Activated CD4-positive, alpha-beta memory T cell treated with anti-CD3 and anti-CD28 coated beads for 36 hours (primary cell): ENCODE results near the gene MXRA8. TPM values are rescaled to one million over a fixed set of nuclear protein-coding genes. Genes with fewer than 3 reads are reported as not detected.
"Not testable (repeated sequence)": the region's sequence is repeated elsewhere in the genome, so short reads cannot be mapped to it uniquely, and the experiment has no call there.

Experiments
- CTCF ChIA-PET: fragments of 350-600 bp; sonication (Branson Sonifier 250); formaldehyde crosslinking; loops from one replicate; lab custom pipeline; 2021; ENCODE audit warnings: antibody characterized with exemption, inconsistent platforms; lab: Charles Lee
- POLR2A ChIA-PET: fragments of 350-600 bp; sonication (Branson Sonifier 250); formaldehyde crosslinking; loops from one replicate; lab custom pipeline; 2021; ENCODE audit warnings: antibody characterized with exemption; lab: Charles Lee
- DNase-seq: peaks from one replicate; pipeline ENCODE4 v3.0.0-alpha.2; 2020
- H3K27ac Mint-ChIP-seq: one replicate; pipeline ENCODE4 v1.8.0; 2021; ENCODE audit warnings: mixed read lengths
- H3K27me3 Mint-ChIP-seq: one replicate; pipeline ENCODE4 v1.8.0; 2021; ENCODE audit warnings: mixed read lengths
- H3K36me3 Mint-ChIP-seq: one replicate; pipeline ENCODE4 v1.8.0; 2021; ENCODE audit warnings: mixed read lengths
- H3K4me1 Mint-ChIP-seq: one replicate; pipeline ENCODE4 v1.8.0; 2021; ENCODE audit warnings: low read depth, mixed read lengths
- H3K4me3 Mint-ChIP-seq: one replicate; pipeline ENCODE4 v1.8.0; 2021; ENCODE audit warnings: mild to moderate bottlenecking, mixed read lengths
- H3K9me3 Mint-ChIP-seq: one replicate; pipeline ENCODE4 v1.8.0; 2021; ENCODE audit warnings: mixed read lengths
- intact Hi-C: fragments of 100-400 bp; cut with micrococcal nuclease; formaldehyde crosslinking; loops from one replicate; pipeline ENCODE4 v1.15.1; 2023
- total RNA-seq, 2 experiments: library from RNA; stranded (reverse); gene quantifications; one replicate each; pipeline ENCODE4 v1.2.3, GENCODE V29; 2021

MXRA8 gene
- total RNA-seq, 2 experiments from 2014 or later: 0.19 TPM; not detected in 1

DNA sequence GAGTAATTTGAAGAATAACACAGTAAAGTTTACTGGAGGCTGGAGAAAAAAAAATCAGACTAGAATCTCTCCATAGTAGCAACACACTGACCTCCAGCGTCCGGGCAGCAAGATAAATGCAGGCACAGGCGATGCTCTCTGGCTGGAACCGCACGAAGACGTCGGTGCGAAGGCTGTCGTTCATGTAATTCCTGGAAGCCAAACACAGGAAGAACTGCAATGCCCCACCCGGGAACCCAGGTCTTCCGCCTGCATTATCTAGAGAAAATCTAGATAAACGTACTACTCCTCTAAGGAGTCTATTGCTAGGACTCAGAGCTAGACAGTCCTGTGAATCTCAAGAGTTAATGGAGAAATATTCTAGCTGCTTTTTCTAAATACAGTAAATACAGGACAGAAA, 32.3 kb upstream of the MXRA8 start:
- ChIA-PET CTCF (interaction anchor here (1.2 to 1.3 kb wide), 2 partner anchors 12 to 50 kb away, joined by 3 to 4 read pairs; no protein-coding TSS in a partner anchor), POLR2A (no interaction called here)
- intact Hi-C loops: no loop called here
- no peak for DNase-seq
- Mint-ChIP-seq H3K4me1 (peaks cover 8% of the 10 kb centered on the region), H3K27me3 (no peaks in the 10 kb centered on the region), H3K36me3 (peaks cover 79% of the 10 kb centered on the region), H3K27ac (no peak overlapping the region), H3K9me3 (no peaks in the 10 kb centered on the region), H3K4me3 (no peak overlapping the region)

DNA sequence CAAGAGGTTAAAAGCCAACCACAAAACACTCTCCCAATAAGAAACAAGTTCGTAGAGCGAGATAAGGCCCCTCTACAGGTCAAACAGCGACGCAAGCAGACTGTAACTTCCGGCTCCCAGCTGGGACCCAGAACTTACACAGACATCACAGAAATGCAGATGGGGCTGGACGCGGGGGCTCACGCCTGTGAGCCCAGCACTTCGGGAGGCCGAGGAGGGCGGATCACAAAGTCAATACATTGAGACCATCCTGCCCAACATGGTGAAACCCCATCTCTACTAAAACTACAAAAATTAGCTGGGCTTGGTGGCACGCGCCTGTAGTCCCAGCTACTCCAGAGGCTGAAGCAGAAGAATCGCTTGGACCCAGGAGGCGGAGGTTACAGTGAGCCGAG, 29.7 kb upstream of the MXRA8 start:
- H3K36me3 Mint-ChIP-seq: peaks cover 57% of the 10 kb centered on the region
- POLR2A ChIA-PET: interaction anchor here (0.8 kb wide), 1 partner anchor 9 kb away, joined by 3 read pairs; no protein-coding TSS in a partner anchor
- DNase-seq: no peak
- H3K27me3 Mint-ChIP-seq: no peaks in the 10 kb centered on the region
- no peaks in the 10 kb centered on the region for H3K9me3 Mint-ChIP-seq
- intact Hi-C loops: no loop called here
- CTCF ChIA-PET: interaction anchor here (1.0 kb wide), 1 partner anchor 53 kb away, joined by 3 read pairs; no protein-coding TSS in a partner anchor
- H3K27ac Mint-ChIP-seq: no peak overlapping the region
- no peaks in the 10 kb centered on the region for H3K4me1 Mint-ChIP-seq
- H3K4me3 Mint-ChIP-seq: no peak overlapping the region

DNA sequence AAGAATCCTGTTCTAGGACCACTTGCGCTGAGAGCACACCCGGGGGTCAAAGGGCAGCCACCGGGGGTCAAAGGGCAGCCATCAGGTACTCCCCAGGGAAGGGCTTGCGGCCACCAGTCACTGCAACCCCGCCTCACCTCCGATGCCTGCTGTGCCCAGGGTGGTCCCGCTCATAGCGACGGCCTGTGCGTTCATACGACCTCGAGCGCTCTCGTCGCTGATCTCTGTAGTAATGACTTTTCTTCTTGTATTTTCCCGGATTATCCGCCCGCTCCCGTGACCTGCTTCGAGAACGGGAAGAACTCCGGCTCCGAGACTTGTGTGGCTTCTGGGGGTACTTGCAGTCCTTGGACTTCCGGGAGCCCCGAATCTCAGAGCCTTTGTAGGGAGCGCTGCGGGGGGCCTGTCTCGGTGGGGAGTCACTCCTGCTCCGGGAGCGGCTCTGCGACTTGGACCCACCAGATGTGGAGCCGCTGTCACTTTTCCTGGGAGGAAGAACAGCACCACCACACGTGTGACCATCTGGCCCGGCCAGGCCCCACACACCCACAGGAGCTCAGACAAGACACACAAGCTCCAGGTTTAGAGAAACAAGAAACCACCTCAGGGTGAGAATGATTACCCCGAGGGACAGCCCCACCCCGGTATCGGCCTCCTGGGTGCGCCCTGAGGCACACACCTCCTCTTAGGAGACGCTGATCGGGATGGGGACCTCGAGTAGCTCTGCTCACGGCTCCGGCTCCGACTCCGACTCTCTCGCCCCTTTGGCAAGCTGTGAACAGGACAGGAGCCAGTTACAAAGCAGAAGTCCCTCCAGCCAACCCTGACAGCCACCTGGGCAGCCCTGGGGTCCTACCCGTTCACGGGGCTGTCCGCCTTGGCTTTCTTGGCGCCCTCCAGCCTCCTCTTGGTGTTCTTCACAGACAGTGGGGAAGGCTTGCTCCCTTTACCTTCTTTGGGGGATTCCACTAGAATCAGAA, 29.0 kb upstream of the MXRA8 start:
- CTCF ChIA-PET: no interaction called here
- Mint-ChIP-seq H3K27me3 (no peaks in the 10 kb centered on the region), H3K36me3 (peaks cover 53% of the 10 kb centered on the region), H3K4me1 (no peaks in the 10 kb centered on the region), H3K9me3 (no peaks in the 10 kb centered on the region), H3K4me3 (no peak overlapping the region), H3K27ac (no peak overlapping the region)
- intact Hi-C loops: no loop called here
- POLR2A ChIA-PET: interaction anchor here (0.8 kb wide), 1 partner anchor 10 kb away, joined by 3 read pairs; no protein-coding TSS in a partner anchor
- no peak for DNase-seq

DNA sequence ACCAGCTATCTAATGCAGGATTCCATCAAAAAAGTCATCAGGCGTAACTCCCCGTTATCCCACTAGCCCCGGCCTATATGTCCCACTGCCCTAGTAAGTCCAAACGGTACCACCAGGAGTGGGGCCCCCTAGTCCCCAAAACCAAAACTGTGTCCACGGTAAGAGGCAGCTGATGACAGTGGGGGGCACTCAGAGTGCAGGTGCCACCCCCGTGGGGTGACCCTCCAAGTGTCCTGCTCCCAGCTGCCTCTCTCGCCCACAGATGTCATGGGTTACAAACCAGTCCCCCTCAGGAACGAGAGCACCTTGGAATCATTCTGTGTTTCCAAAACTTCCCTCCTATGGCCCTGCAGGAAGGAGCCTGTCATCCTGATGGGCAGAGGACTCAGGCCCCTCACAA, 27.6 kb upstream of the MXRA8 start:
- H3K4me1 Mint-ChIP-seq: no peaks in the 10 kb centered on the region
- ChIA-PET CTCF (no interaction called here), POLR2A (no interaction called here)
- H3K36me3 Mint-ChIP-seq: peaks cover 42% of the 10 kb centered on the region
- H3K27ac Mint-ChIP-seq: no peak overlapping the region
- no peak overlapping the region for H3K4me3 Mint-ChIP-seq
- no peaks in the 10 kb centered on the region for H3K9me3 Mint-ChIP-seq
- intact Hi-C loops: no loop called here
- no peaks in the 10 kb centered on the region for H3K27me3 Mint-ChIP-seq
- DNase-seq: no peak

DNA sequence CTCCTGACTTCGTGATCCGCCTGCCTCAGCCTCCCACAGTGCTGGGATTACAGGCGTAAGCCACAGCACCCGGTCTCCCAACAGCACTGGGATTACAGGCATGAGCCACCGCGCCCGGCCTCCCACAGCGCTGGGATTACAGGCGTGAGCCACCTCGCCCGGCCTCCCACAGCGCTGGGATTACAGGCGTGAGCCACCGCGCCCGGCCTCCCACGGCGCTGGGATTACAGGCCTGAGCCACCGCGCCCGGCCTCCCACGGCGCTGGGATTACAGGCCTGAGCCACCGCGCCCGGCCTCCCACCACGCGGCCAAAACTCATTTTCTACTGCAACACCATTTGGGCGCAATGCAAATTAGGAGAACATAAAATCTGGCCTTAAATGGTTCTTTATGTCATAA, 27.0 kb upstream of the MXRA8 start:
- peaks cover 36% of the 10 kb centered on the region for H3K36me3 Mint-ChIP-seq
- H3K4me1 Mint-ChIP-seq, H3K27me3 Mint-ChIP-seq, H3K27ac Mint-ChIP-seq, H3K4me3 Mint-ChIP-seq, CTCF ChIA-PET, POLR2A ChIA-PET, DNase-seq, H3K9me3 Mint-ChIP-seq, intact Hi-C loops: not testable (repeated sequence)

DNA sequence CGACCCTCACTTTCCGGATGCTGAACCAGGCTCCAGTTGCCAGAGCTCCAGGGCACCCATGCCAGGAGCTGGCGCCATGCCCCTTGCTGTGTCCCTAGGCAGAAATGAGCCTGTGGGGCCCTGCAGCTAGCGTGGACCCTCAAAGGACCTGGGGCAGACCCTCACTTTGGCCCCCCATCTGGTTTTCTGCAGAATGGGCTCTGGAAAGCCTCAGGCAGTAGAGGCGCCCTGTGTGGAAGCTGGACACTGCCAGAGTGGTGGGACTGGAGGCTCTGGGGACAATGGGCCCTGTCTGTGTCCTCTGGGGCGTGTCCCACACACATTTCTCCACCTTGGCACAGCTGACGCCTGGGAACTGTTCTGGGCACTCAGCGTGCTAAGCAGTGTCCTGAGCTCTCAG, 22.9 kb upstream of the MXRA8 start:
- Mint-ChIP-seq H3K27me3 (no peaks in the 10 kb centered on the region), H3K27ac (no peak overlapping the region), H3K36me3 (peaks cover 4% of the 10 kb centered on the region), H3K9me3 (no peaks in the 10 kb centered on the region), H3K4me3 (no peak overlapping the region), H3K4me1 (no peaks in the 10 kb centered on the region)
- DNase-seq: no peak
- CTCF ChIA-PET: no interaction called here
- POLR2A ChIA-PET: no interaction called here
- intact Hi-C loops: no loop called here

DNA sequence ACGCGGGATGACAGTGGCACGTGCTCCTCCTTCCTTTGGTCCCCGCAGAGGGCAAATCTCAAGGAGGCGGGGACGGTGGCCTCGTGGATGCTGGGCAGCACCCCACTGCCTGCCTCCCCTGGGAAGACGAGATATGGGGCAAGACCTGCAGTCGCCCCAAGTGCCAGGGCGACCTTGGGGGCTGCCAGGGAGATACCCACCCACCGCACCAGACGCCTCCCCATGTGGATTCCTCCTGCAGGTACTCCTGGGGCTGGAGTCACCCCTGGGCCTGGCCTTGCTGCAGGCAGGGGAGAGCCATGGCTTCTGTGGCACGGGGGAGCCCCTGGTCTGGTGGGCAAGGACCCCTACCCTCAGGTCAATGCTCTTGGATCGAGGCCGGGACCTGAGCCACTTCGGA, 22.5 kb upstream of the MXRA8 start:
- H3K4me1 Mint-ChIP-seq: no peaks in the 10 kb centered on the region
- H3K9me3 Mint-ChIP-seq: no peaks in the 10 kb centered on the region
- H3K4me3 Mint-ChIP-seq: no peak overlapping the region
- H3K27me3 Mint-ChIP-seq: no peaks in the 10 kb centered on the region
- H3K36me3 Mint-ChIP-seq: peaks cover 2% of the 10 kb centered on the region
- CTCF ChIA-PET: no interaction called here
- POLR2A ChIA-PET: no interaction called here
- no peak for DNase-seq
- intact Hi-C loops: no loop called here
- no peak overlapping the region for H3K27ac Mint-ChIP-seq

DNA sequence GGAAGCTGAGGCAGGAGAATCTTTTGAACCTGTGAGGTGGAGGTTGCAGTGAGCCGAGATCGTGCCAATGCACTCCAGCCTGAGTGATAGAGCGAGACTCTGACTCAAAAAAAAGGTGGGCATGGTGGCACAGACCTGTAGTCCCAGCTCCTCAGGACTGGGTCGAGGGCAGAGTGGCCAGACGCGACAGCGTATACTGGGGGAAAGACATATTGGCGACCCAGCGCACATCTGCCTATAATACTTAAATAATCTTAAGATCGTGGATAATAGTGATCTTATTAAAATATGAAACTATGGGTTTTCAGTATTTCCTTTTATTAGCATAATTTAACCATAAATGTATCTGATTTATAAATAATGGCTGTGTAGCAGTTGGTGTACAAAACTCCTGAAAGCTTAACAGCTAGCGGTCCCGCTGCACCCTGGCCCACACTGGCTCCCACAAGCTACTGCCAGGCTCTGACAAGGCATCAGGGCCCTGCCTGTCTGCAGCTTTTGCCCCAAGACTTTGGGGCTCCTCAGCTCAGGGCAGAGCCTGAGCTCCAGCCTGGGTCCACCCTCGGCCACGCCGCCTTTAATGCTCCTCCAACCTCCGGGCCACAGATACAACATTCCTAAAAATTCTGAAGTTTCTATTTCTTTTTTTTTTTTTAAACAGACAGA, 19.3 kb upstream of the MXRA8 start:
- ChIA-PET CTCF (no interaction called here), POLR2A (interaction anchor here (0.7 kb wide), 1 partner anchor 122 kb away, joined by 3 read pairs; no protein-coding TSS in a partner anchor)
- H3K4me3 Mint-ChIP-seq: no peak overlapping the region
- intact Hi-C loops: loop anchor here (5.0 to 10.0 kb wide), 2 partner anchors 70 to 343 kb away; partner anchors contain the start of genes ACAP3 and PUSL1
- H3K4me1 Mint-ChIP-seq: peaks cover 13% of the 10 kb centered on the region
- peaks cover 6% of the 10 kb centered on the region for H3K36me3 Mint-ChIP-seq
- no peak for DNase-seq
- no peaks in the 10 kb centered on the region for H3K27me3 Mint-ChIP-seq
- no peak overlapping the region for H3K27ac Mint-ChIP-seq
- no peaks in the 10 kb centered on the region for H3K9me3 Mint-ChIP-seq

DNA sequence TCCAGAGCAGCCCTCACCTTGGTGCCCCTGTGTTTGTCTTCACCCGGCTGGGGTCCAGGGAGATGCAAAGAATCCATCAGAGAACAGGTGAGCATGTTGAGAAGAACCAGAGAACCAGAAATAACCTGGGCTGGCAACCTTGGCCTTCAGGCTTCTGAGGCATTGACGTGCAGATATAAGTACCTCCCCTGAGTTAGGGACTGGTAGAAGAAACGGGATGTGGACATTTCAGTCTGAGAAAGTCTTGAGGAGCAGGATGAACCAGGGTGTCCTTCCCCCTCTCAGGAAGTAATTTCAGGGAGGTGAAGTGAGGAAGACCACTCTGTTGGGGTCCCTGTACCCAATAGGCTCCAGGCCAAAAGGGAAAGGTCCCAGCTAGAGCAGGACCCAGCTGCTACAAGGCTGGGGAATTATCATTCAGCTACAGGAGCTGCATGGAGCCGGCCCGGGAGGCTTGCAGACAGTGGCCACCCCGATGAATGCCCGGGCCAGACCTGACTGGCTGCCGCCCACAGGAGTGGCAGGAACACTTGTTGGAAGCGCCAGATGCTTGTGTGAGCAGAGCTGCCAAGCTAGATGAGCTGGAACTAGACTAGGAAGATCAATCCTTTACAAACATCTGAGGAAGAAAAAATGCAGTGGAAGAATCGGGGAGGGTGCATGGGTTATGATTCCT, 18.3 kb upstream of the MXRA8 start:
- no peaks in the 10 kb centered on the region for H3K27me3 Mint-ChIP-seq
- H3K4me3 Mint-ChIP-seq: peak overlapping the region; percentile 87
- POLR2A ChIA-PET: interaction anchor here (2.1 kb wide), 1 partner anchor 23 kb away, joined by 16 read pairs; the partner anchor contains the start of gene CCNL2
- H3K4me1 Mint-ChIP-seq: peaks cover 16% of the 10 kb centered on the region
- no peaks in the 10 kb centered on the region for H3K9me3 Mint-ChIP-seq
- H3K36me3 Mint-ChIP-seq: peaks cover 6% of the 10 kb centered on the region
- intact Hi-C loops: loop anchor here (5.0 to 10.0 kb wide), 2 partner anchors 69 to 342 kb away; partner anchors contain the start of genes ACAP3 and PUSL1
- DNase-seq: no peak
- CTCF ChIA-PET: interaction anchor here (0.7 to 2.5 kb wide), 3 partner anchors 22 to 157 kb away, joined by 3 to 20 read pairs (median 5); partner anchors contain the start of genes CCNL2 and MRPL20
- H3K27ac Mint-ChIP-seq: no peak overlapping the region

DNA sequence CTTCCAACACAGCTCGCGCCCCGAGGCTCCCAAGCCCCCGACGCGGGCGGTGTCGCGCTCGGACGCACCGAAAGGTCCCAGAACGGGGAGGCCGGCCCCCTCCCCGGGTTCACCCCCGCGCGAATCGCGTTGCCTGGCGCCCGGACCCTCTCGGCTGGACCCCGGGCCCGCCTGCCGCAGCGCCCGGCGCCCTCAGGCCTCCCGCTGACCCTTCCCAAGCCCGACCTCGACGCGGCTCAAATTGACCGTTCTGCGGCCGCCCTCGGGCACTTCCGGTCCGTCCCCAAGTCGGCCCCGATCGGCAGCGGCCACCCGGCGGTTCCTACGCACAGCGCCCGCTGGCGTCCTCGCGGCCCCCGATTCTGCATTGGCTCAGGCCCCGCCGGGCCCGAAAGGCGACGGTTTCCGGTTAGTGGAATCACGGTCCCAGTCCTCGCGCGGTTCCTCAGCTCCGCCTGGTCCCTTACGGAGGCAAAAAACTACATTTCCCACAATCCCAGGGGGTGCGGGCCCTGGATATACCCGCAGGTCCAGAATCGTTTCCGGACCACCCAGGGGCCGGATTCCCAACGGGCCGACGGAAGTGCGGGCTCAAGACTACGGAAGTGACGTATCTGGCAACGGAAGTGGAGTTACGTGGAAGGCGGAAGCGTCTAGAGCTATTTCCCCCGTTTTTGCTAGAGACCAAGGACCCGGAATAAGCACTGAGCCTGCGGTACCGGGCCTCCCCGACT, 16.7 kb upstream of the MXRA8 start, which contains the start of gene AURKAIP1:
AURKAIP1 (minus strand) TSS at position 279 of the 734 bp plus-strand sequence. CDS start 451 bp downstream, outside the sequence.
- no peaks in the 10 kb centered on the region for H3K27me3 Mint-ChIP-seq
- ChIA-PET CTCF (interaction anchor here (0.7 to 2.5 kb wide), 8 partner anchors 23 to 89 kb away, joined by 3 to 20 read pairs (median 4); partner anchors contain the start of genes CCNL2 and MRPL20), POLR2A (interaction anchor here (0.7 to 2.1 kb wide), 5 partner anchors 21 to 311 kb away, joined by 3 to 16 read pairs (median 3); partner anchors contain the start of genes CCNL2 and MRPL20)
- H3K4me3 Mint-ChIP-seq: peak within 1 kb of the TSS; percentile 87
- intact Hi-C loops: loop anchor here (1.0 to 10.0 kb wide), 7 partner anchors 24 to 340 kb away; partner anchors contain the start of genes ACAP3, C1orf159, CCNL2 and DVL1
- DNase-seq: peak; percentile 98
- peaks cover 6% of the 10 kb centered on the region for H3K36me3 Mint-ChIP-seq
- H3K9me3 Mint-ChIP-seq: no peaks in the 10 kb centered on the region
- H3K4me1 Mint-ChIP-seq: peaks cover 18% of the 10 kb centered on the region
- H3K27ac Mint-ChIP-seq: peak within 1 kb of the TSS; percentile 90
